HG03139 (cell line): ENCODE results near the gene CDKN3.
"Not testable (repeated sequence)": the region's sequence is repeated elsewhere in the genome, so short reads cannot be mapped to it uniquely, and the experiment has no call there.

ENCODE experiments used
- ATAC-seq: cut with Tn5 transposase; IDR thresholded peaks from one replicate; pipeline ENCODE4 v1.9.1; 2021; ENCODE audit not compliant: unreplicated experiment

The CDKN3 gene

DNA sequence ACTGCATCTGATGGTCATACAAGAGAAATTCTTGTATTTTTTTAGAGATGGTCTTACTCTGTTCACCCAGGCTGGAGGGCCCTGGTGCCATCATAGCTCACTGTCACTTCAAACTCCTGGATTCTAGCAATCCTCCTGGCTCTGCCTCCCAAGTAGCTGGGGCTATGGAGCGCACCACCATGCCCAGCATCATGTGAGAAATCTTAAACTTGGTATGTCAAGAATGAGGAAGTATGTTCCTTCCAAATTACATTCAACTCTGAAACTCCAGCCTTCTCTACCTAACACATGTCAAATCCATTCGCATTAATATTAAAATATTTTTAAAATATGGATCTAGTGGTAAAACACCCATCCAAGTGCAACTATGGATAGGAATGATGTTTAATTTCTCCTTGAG lies 27.5 kb upstream of the CDKN3 start:
- no peak for ATAC-seq

DNA sequence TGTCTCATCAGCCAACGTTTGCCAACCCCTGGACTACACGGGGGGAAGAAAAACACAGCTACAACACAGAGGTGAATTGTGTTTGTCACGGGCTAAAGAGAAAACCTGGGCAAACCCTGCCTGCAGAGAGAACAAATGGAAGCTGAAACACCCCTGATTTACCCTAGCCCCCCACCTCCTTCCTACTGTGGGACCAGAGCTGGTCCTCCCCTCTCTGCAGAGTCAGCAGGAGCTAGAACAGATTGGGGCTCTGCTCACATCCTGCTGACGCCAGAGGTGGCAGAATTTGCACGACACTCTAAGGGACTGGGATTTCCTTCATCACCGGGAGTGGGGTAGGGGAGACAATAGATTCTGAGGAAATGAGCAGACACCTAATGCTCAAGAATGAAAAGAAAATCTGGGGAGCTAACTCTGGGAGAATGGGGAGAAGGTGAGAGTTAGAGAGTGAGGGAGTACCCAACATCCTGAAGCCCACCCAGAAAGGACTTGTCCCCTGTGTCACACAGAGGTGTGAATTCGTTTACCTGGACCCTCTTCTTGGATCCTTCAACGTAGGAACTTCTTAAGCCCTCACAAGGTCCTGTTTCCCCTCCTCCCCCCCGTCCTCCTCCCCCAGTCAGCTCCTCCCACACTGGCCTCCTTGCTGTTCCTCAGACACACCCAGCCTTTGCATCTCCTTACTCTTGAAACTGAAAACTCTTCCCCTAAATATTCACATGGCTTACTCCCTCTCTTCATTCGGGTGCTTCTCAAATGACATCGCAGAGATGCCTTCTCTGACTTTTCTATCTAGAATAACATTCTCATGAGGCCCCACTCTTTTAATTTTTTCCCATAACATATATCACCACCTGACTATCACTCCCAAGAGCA lies 26.2 kb upstream of the CDKN3 start:
- no peak for ATAC-seq

DNA sequence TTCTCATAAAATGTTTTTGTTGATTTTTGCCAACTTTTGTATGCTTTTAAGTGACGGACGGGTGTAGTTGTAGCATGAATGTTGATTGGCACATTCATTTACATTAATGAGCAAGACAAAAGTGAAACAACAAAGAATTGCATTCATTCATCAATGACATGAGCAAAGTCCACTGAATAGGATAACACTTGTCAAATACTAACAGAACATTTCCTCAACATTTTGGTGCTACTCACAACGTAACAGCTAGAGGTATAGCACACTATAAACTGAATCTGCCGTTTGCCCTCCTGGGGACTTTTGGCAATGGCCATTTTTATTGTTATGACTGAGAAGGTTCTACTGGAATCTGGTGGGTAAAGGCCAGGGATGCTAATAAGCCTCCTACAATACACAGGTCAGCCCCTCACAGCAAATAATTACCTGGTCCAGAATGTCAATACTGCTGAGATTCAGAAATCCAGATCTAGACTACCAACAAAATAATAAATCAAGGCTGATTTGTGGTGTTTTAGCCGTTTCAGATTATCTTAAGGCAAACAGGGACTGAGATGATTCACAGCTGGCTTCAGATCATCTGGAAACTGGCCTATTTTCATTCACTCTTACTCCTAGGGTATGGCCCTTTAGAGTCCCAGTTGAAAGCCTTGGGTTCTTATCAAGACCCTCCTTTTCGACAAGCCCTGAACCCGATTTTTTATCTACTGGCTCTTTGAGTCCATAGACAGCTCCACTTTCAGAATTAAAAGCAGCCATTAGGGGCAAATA lies 22.5 kb upstream of the CDKN3 start:
- no peak for ATAC-seq

DNA sequence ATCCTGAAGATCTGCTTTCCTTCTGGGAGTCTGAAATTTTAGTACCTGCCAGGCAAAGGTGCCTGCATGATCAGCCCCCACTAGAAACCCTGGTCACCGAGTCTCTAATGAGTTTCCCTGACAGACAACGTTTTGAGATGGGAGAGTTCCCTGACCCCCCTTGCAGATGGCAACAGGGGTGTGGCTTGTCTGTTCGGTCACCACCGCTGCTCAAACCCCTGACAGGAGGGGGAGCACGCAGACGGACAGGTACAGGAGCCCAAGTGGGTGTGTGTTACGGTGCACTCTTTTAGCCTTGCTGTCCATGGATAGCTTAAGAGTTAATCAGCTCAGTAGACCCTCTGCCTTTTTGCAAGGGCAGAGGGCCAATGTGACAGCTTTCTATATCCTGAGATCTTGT lies 19.3 kb upstream of the CDKN3 start:
- no peak for ATAC-seq

- not testable (repeated sequence) for ATAC-seq
Measured at GRCh38 chr14:54378893-54379292, 17.9 kb upstream of the CDKN3 start.

- ATAC-seq: not testable (repeated sequence)
Measured at GRCh38 chr14:54380558-54380957, 16.2 kb upstream of the CDKN3 start.

DNA sequence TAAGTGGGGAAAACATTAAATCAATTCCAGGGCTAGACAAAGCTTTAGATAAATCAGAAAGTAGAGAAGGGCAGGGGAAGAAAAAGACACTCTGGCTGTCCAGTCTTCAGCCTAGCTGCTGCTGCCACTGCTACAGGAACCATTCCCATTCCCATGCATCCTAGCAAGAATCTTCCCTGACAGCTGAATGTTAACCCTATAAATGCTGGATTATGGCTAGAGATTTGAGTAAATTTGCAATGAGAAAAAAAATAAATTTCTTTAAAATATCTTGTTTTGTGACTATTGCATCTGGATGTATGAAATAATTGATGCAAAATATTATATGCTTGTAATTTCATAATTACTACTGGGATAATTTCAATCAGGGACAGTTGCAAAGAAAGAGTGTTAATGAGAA lies 15.0 kb upstream of the CDKN3 start:
- no peak for ATAC-seq

GRCh38 chr14:54383835-54384234 lies 13.0 kb upstream of the CDKN3 start:
- no peak for ATAC-seq

GRCh38 chr14:54385556-54385955 lies 11.3 kb upstream of the CDKN3 start:
- ATAC-seq: no peak

DNA sequence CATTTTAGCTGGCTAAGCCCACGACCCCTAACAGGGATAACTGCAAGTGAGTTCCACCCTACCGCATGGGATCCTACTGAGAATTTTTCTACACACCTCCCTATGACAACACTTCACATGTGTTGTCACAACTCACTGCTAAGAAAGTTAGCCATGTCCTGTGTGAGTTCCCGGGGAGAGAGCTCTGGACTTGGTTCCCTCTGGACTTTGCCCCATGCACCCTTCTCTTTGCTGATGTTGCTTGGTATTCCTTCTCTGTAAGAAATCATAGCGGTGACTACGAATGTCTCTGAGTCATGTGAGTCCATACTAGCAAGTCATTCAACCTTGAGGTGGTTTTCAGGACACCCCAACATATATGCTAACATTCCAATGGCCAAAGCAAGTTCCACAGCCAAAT lies 9.5 kb upstream of the CDKN3 start:
- ATAC-seq: no peak

DNA sequence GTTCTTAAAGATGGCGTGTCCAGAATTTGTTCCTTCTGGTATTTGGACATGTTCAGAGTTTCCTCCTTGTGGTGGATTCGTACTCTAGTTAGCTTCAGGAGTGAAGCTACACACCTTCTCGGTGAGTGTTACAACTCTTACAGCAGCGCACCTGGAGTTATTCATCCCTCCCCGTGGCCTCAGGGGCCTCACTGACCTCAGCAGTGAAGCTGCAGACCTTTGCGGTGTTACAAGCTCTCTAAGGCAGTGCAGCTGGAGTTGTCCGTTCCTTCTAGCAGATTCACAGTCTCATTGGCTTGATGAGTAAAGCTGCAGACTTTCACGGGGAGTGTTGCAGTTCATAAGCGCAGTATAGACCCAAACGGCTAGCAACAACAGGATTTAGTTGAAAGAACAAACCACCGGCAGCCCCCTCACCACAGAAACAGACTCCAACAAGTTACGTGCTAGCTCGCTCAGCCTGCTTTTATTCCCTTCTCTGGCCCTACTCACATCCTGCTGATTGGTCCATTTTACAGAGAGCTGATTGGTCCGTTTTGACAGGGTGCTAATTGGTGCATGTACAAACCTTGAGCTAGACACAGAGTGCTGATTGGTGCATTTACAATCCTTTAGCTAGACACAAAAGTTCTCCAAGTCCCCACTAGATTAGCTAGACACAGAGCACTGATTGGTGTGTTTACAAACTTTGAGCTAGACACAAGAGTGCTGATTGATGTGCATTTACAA lies 4.5 kb upstream of the CDKN3 start:
- no peak for ATAC-seq

DNA sequence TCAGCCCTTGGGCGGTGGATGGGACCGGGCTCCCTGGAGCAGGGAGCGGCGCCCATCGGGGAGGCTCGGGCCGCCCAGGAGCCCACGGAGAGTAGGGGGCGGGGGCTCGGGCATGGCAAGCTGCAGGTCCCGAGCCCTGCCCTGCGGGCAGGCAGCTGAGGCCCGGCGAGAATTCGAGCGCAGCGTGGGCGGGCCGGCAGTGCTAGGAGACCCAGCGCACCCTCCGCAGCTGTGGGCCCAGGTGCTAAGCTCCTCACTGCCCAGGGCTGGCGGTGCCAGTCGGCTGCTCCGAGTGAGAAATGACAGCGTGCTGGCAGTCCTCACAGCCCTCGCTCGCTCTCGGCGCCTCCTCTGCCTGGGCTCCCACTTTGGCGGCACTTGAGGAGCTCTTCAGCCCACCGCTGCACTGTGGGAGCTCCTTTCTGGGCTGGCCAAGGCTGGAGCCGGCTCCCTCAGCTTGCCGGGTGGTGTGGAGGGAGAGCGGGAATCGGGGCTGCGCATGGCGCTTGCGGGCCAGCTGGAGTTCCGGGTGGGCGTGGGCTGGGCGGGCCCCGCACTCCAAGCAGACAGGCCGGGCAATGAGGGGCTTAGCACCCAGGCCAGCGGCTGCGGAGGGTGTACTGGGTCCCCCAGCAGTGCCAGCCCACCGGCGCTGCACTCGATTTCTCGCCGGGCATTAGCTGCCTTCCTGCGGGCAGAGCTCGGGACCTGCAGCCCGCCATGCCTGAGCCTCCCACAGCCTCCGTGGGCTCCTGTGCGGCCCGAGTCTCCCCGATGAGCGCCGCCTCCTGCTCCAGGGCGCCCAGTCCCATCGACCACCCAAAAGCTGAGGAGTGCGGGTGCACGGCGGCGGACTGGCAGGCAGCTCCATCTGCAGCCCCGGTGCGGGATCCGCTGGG lies 3.6 kb upstream of the CDKN3 start:
- ATAC-seq: not testable (repeated sequence)

GRCh38 chr14:54394596-54394995 lies 2.2 kb upstream of the CDKN3 start:
- ATAC-seq: no peak

GRCh38 chr14:54395284-54395683 lies 1.5 kb upstream of the CDKN3 start:
- ATAC-seq: no peak

GRCh38 chr14:54395716-54396115 lies 1.1 kb upstream of the CDKN3 start:
- no peak for ATAC-seq

DNA sequence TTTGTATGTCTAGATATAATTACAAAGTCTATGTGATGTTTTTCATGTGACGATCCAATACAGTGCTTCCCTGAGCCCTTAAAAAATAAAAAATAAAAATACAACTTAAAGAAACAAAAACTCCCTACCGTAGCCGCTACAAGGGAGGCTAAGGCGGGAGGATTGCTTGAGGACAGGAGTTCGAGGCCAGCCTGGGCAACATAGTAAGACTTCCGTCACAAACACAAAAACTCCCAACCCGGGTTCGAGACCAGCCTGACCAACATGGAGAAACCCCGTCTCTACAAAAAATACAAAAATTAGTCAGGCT lies 669 bp upstream of the CDKN3 start:
- ATAC-seq: no peak

GRCh38 chr14:54399560-54399959 lies 2.8 kb downstream of the CDKN3 start:
- ATAC-seq: no peak

DNA sequence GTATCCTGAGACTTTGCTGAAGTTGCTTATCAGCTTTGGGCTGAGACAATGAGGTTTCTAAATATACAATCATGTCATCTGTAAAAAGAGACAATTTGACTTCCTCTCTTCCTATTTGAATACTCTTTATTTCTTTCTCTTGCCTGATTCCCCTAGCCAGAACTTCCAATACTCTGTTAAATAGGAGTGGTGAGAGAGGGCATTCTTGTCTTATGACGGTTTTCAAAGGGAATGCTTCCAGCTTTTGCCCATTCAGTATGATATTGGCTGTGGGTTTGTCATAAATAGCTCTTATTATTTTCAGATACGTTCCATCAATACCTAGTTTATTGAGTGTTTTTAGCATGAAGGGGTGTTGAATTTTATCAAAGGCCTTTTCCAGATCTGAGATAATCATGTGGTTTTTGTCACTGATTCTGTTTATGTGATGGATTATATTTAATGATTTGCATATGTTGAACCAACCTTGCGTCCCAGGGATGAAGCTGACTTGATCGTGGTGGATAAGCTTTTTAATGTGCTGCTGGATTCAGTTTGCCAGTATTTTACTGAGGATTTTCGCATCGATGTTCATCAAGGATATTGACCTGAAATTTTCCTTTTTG lies 6.7 kb downstream of the CDKN3 start:
- ATAC-seq: not testable (repeated sequence)

- no peak for ATAC-seq
Measured at GRCh38 chr14:54410215-54410614, 13.4 kb downstream of the CDKN3 start.

DNA sequence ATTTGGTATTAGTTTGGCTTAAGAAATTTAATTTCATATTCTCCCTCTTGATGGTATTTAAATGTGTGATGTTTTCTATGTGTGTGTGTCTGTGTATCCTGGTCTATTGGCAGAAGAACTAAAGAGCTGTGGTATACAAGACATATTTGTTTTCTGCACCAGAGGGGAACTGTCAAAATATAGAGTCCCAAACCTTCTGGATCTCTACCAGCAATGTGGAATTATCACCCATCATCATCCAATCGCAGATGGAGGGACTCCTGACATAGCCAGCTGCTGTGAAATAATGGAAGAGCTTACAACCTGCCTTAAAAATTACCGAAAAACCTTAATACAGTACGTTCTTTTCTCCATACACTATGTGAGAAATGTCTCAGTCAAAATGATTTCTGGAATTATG lies 14.6 kb downstream of the CDKN3 start:
- ATAC-seq: no peak
